ENCODE measurements around the gene ERBB4. TPM values are rescaled to one million over a fixed set of nuclear protein-coding genes. Genes with fewer than 3 reads are reported as not detected.

ERBB4 gene
- polyA plus RNA-seq, 3 donors, result 45.5 to 60.8 (median 47.4) TPM

DNA sequence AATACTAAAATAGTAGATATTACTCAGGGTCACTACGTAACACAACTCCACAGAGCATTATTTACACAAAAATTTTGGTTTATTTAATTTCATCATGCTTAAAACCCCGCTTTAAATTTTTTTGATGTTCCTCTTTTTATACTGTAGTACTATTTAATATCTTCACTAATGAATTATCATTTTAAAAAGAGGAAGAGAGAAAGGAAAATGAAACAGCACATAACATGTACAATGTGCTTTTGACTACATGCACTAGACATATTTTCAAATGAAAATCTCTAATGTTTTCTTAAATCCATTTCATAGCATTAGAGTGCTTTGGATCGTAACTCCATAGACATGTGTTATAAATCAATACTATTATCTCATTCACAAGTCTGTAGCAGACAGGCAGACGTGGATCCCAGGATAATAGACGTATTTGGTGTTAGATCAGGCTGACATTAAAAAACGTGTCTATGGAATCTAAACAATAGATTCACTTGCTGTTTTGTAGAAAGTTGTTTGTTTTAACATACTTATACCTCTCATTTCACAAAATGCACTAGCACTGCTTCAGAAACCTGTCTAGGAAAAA is 1085.2 kb downstream of the ERBB4 start:
- DNase-seq (ENCODE audit: low read depth in 3 of 3, low spot score in 2 of 3), result no peak

- DNase-seq (ENCODE audit: low read depth in 3 of 3, low spot score in 2 of 3), result no peak
Observed at GRCh38 chr2:211451642-211452041, 1087.0 kb downstream of the ERBB4 start.

GRCh38 chr2:211449819-211450218 is 1088.8 kb downstream of the ERBB4 start:
- DNase-seq (ENCODE audit: low read depth in 3 of 3, low spot score in 2 of 3), result no peak

- DNase-seq (ENCODE audit: low read depth in 3 of 3, low spot score in 2 of 3), result no peak
Observed at GRCh38 chr2:211447548-211447947, 1091.1 kb downstream of the ERBB4 start.

DNA sequence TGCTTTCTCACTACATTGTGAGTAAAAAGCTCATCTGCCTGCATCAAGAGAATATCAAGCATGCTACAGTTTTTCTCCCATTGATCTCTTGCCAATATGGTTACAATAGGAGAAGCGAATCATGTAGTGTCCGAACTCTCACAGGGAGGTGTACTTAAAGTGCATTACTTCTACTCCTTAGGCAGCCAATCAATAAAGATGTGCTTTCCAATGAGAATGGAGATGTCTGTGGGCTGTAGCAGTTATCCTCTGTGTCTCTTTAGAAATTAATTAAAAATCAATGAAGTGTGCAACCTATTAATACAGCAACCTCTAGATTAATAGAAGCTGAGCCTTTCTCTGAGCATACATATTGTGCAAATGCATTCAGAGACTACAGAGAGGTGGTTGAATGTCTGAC is 1098.5 kb downstream of the ERBB4 start:
- no peak for DNase-seq (ENCODE audit: low read depth in 3 of 3, low spot score in 2 of 3)

DNA sequence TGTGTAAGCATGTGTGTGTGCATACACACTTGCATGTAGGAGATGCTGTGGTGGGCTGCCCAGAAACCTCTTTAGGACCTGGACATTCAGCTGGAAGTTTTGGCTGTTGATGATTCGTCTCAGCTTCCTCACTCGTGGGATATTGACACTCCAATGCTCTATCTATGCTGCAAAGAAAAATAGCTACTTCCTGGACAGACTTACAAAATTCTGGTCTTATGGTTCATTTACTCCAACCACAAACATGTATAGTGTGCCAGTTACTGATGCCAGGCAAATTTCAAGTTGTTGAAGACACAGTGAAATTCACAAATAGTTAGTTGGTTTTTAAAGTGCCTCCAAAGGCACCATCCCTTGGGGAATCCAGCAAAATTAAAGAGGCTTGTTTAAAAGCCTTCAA is 1099.6 kb downstream of the ERBB4 start:
- DNase-seq (ENCODE audit: low read depth in 3 of 3, low spot score in 2 of 3), result no peak

DNA sequence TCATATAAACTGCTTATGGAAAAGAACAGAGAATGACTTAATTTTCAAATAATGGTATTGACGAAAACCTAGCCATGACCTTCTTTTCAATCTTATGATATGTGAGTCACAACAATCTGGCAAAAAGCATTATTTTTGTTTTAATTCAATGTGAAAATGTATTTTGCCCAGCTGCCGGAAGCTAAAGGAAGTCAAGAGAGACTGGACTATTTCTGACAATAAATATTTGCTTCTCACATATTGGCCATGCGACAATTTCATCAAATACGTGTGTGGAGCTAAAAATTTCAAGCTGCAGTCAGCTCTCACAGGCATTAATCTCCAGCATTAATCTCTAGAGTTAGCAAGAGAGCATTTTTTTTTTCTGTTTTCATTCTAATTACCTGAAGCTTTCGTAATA is 1101.2 kb downstream of the ERBB4 start:
- no peak for DNase-seq (ENCODE audit: low read depth in 3 of 3, low spot score in 2 of 3)

DNA sequence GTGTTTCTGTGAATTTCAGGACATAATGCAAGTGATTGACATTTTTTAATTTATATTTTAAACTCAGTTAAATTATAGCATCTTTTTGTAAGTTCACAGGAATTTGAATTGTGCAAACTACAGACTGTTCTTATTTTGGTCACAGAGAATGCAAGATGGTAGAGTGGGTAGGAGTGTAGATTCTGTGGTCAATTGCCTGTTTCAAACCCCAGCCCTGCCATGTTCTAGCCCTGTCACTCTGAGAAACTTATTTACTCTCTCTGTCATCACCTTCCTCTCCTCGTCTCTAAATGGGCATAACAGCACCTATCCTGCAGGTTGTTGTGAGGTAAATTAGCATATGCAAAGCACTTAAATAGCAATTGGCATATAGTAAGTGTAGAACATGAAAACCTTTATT is 1102.4 kb downstream of the ERBB4 start:
- DNase-seq (ENCODE audit: low read depth in 3 of 3, low spot score in 2 of 3), result no peak

GRCh38 chr2:211435331-211435730 is 1103.3 kb downstream of the ERBB4 start:
- DNase-seq (ENCODE audit: low read depth in 3 of 3, low spot score in 2 of 3), result no peak

- no peak for DNase-seq (ENCODE audit: low read depth in 3 of 3, low spot score in 2 of 3)
Observed at GRCh38 chr2:211434773-211435172, 1103.8 kb downstream of the ERBB4 start.

- no peak for DNase-seq (ENCODE audit: low read depth in 3 of 3, low spot score in 2 of 3)
Observed at GRCh38 chr2:211429256-211429920, 1109.2 kb downstream of the ERBB4 start.

- no peak for DNase-seq (ENCODE audit: low read depth in 3 of 3, low spot score in 2 of 3)
Observed at GRCh38 chr2:211426240-211426639, 1112.4 kb downstream of the ERBB4 start.

DNA sequence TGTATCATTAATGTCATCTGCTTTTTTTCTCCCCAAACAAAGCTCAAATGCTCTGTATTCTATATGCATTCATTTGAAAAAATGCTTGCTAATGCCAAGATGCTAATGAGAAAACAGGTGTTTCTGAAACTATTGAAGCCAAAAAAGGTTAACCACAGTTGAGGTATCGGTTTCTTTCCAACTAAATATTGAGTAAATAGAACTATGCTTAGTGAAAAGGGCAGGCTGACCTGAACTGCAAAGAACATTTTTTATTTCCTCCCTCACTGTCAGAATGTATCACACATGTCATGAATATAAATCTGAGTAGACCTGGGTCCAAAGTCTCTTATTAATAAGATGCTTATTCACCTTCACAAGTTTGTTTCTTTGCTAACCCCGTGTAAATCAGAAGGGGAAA is 1115.6 kb downstream of the ERBB4 start:
- DNase-seq (ENCODE audit: low read depth in 3 of 3, low spot score in 2 of 3), result no peak

- DNase-seq (ENCODE audit: low read depth in 3 of 3, low spot score in 2 of 3), result no peak
Observed at GRCh38 chr2:211417544-211417943, 1121.1 kb downstream of the ERBB4 start.

DNA sequence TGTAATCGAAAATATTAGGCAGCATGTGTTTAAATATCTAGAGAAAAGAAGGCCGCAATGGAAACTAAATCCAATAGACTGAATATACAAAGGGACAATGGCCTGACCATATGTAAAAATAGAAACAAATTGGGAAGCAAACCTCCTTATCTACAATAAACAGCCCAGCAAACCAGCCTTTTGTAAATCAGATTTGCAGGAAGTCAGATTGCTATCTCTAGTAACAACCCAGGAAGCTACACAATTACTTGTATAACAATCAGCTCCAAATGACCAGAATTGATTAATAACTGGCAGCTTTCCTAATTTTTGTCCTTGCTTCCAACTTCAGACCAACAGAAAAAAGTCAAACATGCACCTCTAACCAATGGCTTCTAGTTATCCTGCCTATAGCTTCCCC is 1122.2 kb downstream of the ERBB4 start:
- DNase-seq (ENCODE audit: low read depth in 3 of 3, low spot score in 2 of 3), result no peak

GRCh38 chr2:211413746-211414145 is 1124.9 kb downstream of the ERBB4 start:
- DNase-seq (ENCODE audit: low read depth in 3 of 3, low spot score in 2 of 3), result no peak

GRCh38 chr2:211408483-211408891 is 1130.1 kb downstream of the ERBB4 start:
- DNase-seq (ENCODE audit: low read depth in 3 of 3, low spot score in 2 of 3), result no peak

- no peak for DNase-seq (ENCODE audit: low read depth in 3 of 3, low spot score in 2 of 3)
Observed at GRCh38 chr2:211407076-211407475, 1131.5 kb downstream of the ERBB4 start.

- no peak for DNase-seq (ENCODE audit: low read depth in 3 of 3, low spot score in 2 of 3)
Observed at GRCh38 chr2:211405036-211405435, 1133.6 kb downstream of the ERBB4 start.

GRCh38 chr2:211404098-211404497 is 1134.5 kb downstream of the ERBB4 start:
- no peak for DNase-seq (ENCODE audit: low read depth in 3 of 3, low spot score in 2 of 3)

DNA sequence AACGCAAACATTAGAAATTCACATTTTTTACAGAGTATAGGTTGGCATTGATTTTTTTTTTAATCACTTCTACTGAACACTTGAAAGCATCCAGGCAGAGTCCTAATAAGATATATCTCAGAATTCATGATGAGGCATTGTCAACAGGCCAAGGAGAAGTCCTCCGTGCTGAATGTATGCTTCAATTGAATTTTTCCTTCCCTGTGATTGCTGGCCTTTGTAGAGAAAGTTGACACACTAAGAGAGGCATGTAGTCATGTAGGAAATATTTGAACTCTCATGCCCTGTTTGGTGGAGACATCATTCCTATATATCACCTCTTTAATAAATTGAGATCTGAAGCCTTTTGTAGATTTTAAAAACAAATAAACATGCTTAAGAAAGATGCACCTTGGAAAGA is 1137.3 kb downstream of the ERBB4 start:
- DNase-seq (ENCODE audit: low read depth in 3 of 3, low spot score in 2 of 3), result no peak

DNA sequence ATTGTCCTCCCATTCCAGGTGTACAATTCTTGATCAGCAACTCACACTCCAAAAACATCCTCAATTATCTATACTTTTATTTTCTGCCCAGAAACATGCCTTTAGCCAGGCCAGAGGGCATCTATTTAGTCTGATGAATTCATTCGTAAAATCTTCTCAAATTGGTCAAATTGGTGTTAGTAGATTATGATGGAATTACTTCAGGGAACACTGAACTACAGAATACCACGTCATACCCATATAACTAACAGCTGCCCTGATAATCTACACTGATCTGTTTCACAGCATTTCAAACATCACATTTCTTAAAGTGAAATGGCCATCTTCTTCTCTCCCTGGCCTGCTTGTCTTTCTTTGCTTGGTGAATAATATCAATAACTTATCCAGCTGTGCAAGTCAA is 1140.8 kb downstream of the ERBB4 start:
- DNase-seq (ENCODE audit: low read depth in 3 of 3, low spot score in 2 of 3), result no peak

- DNase-seq (ENCODE audit: low read depth in 3 of 3, low spot score in 2 of 3), result no peak
Observed at GRCh38 chr2:211396815-211397214, 1141.8 kb downstream of the ERBB4 start.
